HEK293 (cell line): ENCODE data around the gene CXCL6.

Experiments used
- CTCF ChIA-PET: fragments of 350-600 bp; formaldehyde crosslinking; extraction: SDS; loops from one replicate; lab custom pipeline; 2021; ENCODE audit warnings: antibody characterized with exemption; lab: Yijun Ruan, JAX
- POLR2A ChIA-PET: fragments of 300-600 bp; formaldehyde crosslinking; extraction: SDS; loops from one replicate; lab custom pipeline; 2020; ENCODE audit warnings: antibody characterized with exemption, inconsistent platforms; lab: Yijun Ruan, JAX
- H3K27ac ChIP-seq: fragments of 200-500 bp; sonication (Bioruptor generic); 2 replicates; pipeline ENCODE4 v1.5.1; 2014; ENCODE audit warnings: low read depth, low read length, control low read depth, inconsistent platforms; ENCODE audit errors: extremely low read depth
- H3K36me3 ChIP-seq, 2 experiments: fragments of 200-500 bp in 1 of 2; sonication (Bioruptor generic) in 1 of 2; 1 replicate in 1 of 2; 2 replicates in 1 of 2; pipeline ENCODE4 v1.5.1; 2014 to 2017; ENCODE audit warnings: inconsistent platforms in 2 of 2, low read length in 2 of 2; ENCODE audit not compliant: control insufficient read depth in 2 of 2, insufficient read depth in 1 of 2
- H3K4me1 ChIP-seq: fragments of 200-500 bp; sonication (Bioruptor generic); 2 replicates; pipeline ENCODE4 v1.5.1; 2014; ENCODE audit warnings: mild to moderate bottlenecking, low read length, inconsistent platforms; ENCODE audit not compliant: control insufficient read depth, insufficient read depth
- H3K4me3 ChIP-seq: 2 replicates; pipeline ENCODE4 v1.5.1; 2011; ENCODE audit warnings: low read depth, mild to moderate bottlenecking, control low read depth, low read length, moderate library complexity
- H3K9me3 ChIP-seq: fragments of 200-500 bp; sonication (Bioruptor generic); 2 replicates; pipeline ENCODE4 v1.5.1; 2014; ENCODE audit warnings: low read depth, low read length, inconsistent platforms; ENCODE audit not compliant: control insufficient read depth, insufficient read depth
- FEZF1 ChIP-seq: fragments of 450-650 bp; formaldehyde crosslinking; IDR thresholded peaks from 2 replicates; pipeline ENCODE4 v1.5.1; 2016; ENCODE audit warnings: missing biosample characterization, missing genetic modification characterization
- GLI2 ChIP-seq: fragments of 450-650 bp; formaldehyde crosslinking; IDR thresholded peaks from 2 replicates; pipeline ENCODE4; 2017; ENCODE audit warnings: missing biosample characterization, missing genetic modification characterization, low read depth, borderline replicate concordance
- WT1 ChIP-seq: fragments of 450-650 bp; formaldehyde crosslinking; IDR thresholded peaks from 2 replicates; pipeline ENCODE4 v1.5.1; 2016; ENCODE audit warnings: missing biosample characterization, missing genetic modification characterization
- ZBTB10 ChIP-seq: fragments of 450-650 bp; formaldehyde crosslinking; IDR thresholded peaks from 2 replicates; pipeline ENCODE4 v1.5.1; 2016; ENCODE audit warnings: missing biosample characterization, missing genetic modification characterization
- ZIC2 ChIP-seq: fragments of 450-650 bp; formaldehyde crosslinking; IDR thresholded peaks from 2 replicates; pipeline ENCODE4 v1.5.1; 2016; ENCODE audit warnings: missing biosample characterization, missing genetic modification characterization
- ZNF121 ChIP-seq: fragments of 450-650 bp; formaldehyde crosslinking; IDR thresholded peaks from 2 replicates; pipeline ENCODE4 v1.5.1; 2016; ENCODE audit warnings: missing biosample characterization, missing genetic modification characterization
- ZNF140 ChIP-seq: fragments of 450-650 bp; formaldehyde crosslinking; IDR thresholded peaks from 2 replicates; pipeline ENCODE4 v1.5.1; 2016; ENCODE audit warnings: missing biosample characterization, missing genetic modification characterization
- ZNF26 ChIP-seq: fragments of 450-650 bp; formaldehyde crosslinking; IDR thresholded peaks from 2 replicates; pipeline ENCODE4 v1.5.1; 2016; ENCODE audit warnings: missing biosample characterization, missing genetic modification characterization
- ZNF324 ChIP-seq: fragments of 450-650 bp; formaldehyde crosslinking; IDR thresholded peaks from 2 replicates; pipeline ENCODE4 v1.5.1; 2016; ENCODE audit warnings: missing biosample characterization, missing genetic modification characterization
- ZNF514 ChIP-seq: fragments of 450-650 bp; formaldehyde crosslinking; IDR thresholded peaks from 2 replicates; pipeline ENCODE4 v1.5.1; 2016; ENCODE audit warnings: missing biosample characterization, missing genetic modification characterization
- ZSCAN18 ChIP-seq: fragments of 450-650 bp; formaldehyde crosslinking; IDR thresholded peaks from 2 replicates; pipeline ENCODE4 v1.5.1; 2016; ENCODE audit warnings: missing biosample characterization, missing genetic modification characterization
- ZSCAN23 ChIP-seq: fragments of 450-650 bp; formaldehyde crosslinking; IDR thresholded peaks from 2 replicates; pipeline ENCODE4 v1.5.1; 2016; ENCODE audit warnings: missing biosample characterization, missing genetic modification characterization
- ZXDB ChIP-seq: fragments of 450-650 bp; formaldehyde crosslinking; IDR thresholded peaks from 2 replicates; pipeline ENCODE4 v1.5.1; 2016; ENCODE audit warnings: missing biosample characterization, missing genetic modification characterization
- TF ChIP-seq, protein P1 (sequence below): fragments of 450-650 bp; formaldehyde crosslinking; IDR thresholded peaks from 2 replicates; pipeline ENCODE4 v1.5.0; 2017; ENCODE audit warnings: missing biosample characterization, missing genetic modification characterization, borderline replicate concordance
- TF ChIP-seq, protein P2 (sequence below): IDR thresholded peaks from 2 replicates; pipeline ENCODE4 v1.6.1; 2011; ENCODE audit warnings: mild to moderate bottlenecking, low read depth, low read length, borderline replicate concordance

Gene CXCL6

GRCh38 chr4:73828956-73829355 is 7.5 kb upstream of the CXCL6 start:
- H3K27ac ChIP-seq = no peak overlapping the region
- no peaks in the 10 kb centered on the region for H3K36me3 ChIP-seq
- no peaks in the 10 kb centered on the region for H3K4me1 ChIP-seq
- H3K9me3 ChIP-seq = no peaks in the 10 kb centered on the region
- TF ChIP-seq ZNF140 (no peak), ZIC2 (tag by site-specific recombination) (no peak), GLI2 (no peak), ZSCAN23 (no peak), ZNF324 (tag by site-specific recombination) (no peak), ZBTB10 (tag by site-specific recombination) (no peak), ZNF26 (no peak), ZNF121 (tag by site-specific recombination) (no peak), WT1 (no peak), FEZF1 (tag by site-specific recombination) (no peak), ZXDB (tag by site-specific recombination) (no peak), ZSCAN18 (tag by site-specific recombination) (no peak)
- TF ChIP-seq, protein P1, sequence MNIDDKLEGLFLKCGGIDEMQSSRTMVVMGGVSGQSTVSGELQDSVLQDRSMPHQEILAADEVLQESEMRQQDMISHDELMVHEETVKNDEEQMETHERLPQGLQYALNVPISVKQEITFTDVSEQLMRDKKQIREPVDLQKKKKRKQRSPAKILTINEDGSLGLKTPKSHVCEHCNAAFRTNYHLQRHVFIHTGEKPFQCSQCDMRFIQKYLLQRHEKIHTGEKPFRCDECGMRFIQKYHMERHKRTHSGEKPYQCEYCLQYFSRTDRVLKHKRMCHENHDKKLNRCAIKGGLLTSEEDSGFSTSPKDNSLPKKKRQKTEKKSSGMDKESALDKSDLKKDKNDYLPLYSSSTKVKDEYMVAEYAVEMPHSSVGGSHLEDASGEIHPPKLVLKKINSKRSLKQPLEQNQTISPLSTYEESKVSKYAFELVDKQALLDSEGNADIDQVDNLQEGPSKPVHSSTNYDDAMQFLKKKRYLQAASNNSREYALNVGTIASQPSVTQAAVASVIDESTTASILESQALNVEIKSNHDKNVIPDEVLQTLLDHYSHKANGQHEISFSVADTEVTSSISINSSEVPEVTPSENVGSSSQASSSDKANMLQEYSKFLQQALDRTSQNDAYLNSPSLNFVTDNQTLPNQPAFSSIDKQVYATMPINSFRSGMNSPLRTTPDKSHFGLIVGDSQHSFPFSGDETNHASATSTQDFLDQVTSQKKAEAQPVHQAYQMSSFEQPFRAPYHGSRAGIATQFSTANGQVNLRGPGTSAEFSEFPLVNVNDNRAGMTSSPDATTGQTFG (tag by site-specific recombination) = no peak
- TF ChIP-seq, protein P2, sequence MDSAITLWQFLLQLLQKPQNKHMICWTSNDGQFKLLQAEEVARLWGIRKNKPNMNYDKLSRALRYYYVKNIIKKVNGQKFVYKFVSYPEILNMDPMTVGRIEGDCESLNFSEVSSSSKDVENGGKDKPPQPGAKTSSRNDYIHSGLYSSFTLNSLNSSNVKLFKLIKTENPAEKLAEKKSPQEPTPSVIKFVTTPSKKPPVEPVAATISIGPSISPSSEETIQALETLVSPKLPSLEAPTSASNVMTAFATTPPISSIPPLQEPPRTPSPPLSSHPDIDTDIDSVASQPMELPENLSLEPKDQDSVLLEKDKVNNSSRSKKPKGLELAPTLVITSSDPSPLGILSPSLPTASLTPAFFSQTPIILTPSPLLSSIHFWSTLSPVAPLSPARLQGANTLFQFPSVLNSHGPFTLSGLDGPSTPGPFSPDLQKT = no peak
- CTCF ChIA-PET = interaction anchor here (0.7 kb wide), 1 partner anchor 18 kb away, joined by 3 read pairs; no protein-coding TSS in a partner anchor
- no peak overlapping the region for H3K4me3 ChIP-seq
- POLR2A ChIA-PET = no interaction called here

- no peaks in the 10 kb centered on the region for H3K36me3 ChIP-seq
- H3K4me1 ChIP-seq = no peaks in the 10 kb centered on the region
- H3K9me3 ChIP-seq = no peaks in the 10 kb centered on the region
- POLR2A ChIA-PET = no interaction called here
- TF ChIP-seq ZNF514 (no peak), ZSCAN23 (no peak)
- no peak overlapping the region for H3K4me3 ChIP-seq
- CTCF ChIA-PET = interaction anchor here (0.6 kb wide), 1 partner anchor 159 kb away, joined by 3 read pairs; no protein-coding TSS in a partner anchor
- H3K27ac ChIP-seq = no peak overlapping the region
Observed at GRCh38 chr4:73831569-73831968, 4.9 kb upstream of the CXCL6 start.
